Measurements from ENCODE around the gene SH3BP2.

The SH3BP2 gene

GRCh38 chr4:2822461-2823300 is 29.8 kb downstream of the SH3BP2 start:
- no peak for DNase-seq

- no peak for DNase-seq
Observed at GRCh38 chr4:2823301-2823670, 30.4 kb downstream of the SH3BP2 start.

- no peak for DNase-seq
Observed at GRCh38 chr4:2823671-2824328, 30.9 kb downstream of the SH3BP2 start.

GRCh38 chr4:2824329-2824835 is 31.5 kb downstream of the SH3BP2 start:
- DNase-seq = no peak

GRCh38 chr4:2824836-2825381 is 32.0 kb downstream of the SH3BP2 start:
- no peak for DNase-seq

GRCh38 chr4:2825740-2826139 is 32.9 kb downstream of the SH3BP2 start:
- DNase-seq = no peak

- DNase-seq = no peak
Observed at GRCh38 chr4:2827071-2827873, 34.4 kb downstream of the SH3BP2 start.

- no peak for DNase-seq
Observed at GRCh38 chr4:2827874-2828751, 35.2 kb downstream of the SH3BP2 start.

GRCh38 chr4:2828758-2829181 is 35.9 kb downstream of the SH3BP2 start:
- no peak for DNase-seq

GRCh38 chr4:2829321-2829932 is 36.5 kb downstream of the SH3BP2 start:
- DNase-seq = no peak

GRCh38 chr4:2829933-2830451 is 37.1 kb downstream of the SH3BP2 start:
- no peak for DNase-seq

- no peak for DNase-seq
Observed at GRCh38 chr4:2830632-2831610, 38.0 kb downstream of the SH3BP2 start.

- DNase-seq = no peak
Observed at GRCh38 chr4:2831611-2832308, 38.9 kb downstream of the SH3BP2 start.

- DNase-seq = no peak
Observed at GRCh38 chr4:2832309-2832980, 39.6 kb downstream of the SH3BP2 start.

- no peak for DNase-seq
Observed at GRCh38 chr4:2832981-2833670, 40.2 kb downstream of the SH3BP2 start.

- DNase-seq = no peak
Observed at GRCh38 chr4:2833671-2834000, 40.8 kb downstream of the SH3BP2 start.

GRCh38 chr4:2834001-2834921 is 41.4 kb downstream of the SH3BP2 start:
- DNase-seq = no peak

All from activated T-cell treated with anti-CD3 and anti-CD28 coated beads for 4 hours (primary cell).